Measurements from ENCODE around the gene GNLY.

DNA sequence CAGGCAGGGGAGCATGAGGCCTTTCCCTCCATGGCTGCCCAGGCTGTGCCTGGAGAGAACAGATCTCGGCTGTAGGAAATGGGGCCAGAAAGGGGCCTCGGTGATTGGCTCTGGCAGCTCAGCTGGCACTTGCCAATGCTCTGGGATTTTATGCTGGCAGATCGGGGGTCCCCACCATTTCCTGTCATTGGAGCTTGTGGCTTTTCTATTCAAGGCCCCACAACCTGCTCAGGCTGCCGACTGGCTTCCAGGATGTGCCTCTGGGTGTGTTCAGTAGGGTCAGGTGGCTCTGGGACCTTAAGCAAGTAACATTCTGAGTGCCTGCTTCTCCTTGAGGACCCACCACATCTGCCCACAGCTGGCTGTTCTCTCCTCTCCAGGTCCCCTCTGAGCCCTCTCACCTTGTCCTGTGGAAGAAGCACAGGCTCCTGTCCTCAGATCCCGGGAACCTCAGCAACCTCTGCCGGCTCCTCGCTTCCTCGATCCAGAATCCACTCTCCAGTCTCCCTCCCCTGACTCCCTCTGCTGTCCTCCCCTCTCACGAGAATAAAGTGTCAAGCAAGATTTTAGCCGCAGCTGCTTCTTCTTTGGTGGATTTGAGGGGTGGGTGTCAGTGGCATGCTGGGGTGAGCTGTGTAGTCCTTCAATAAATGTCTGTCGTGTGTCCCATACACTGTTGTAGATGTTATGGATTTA is 4.2 kb downstream of the GNLY start:
- no peak for TF ChIP-seq EZH2 (IDR thresholded peaks at IDR 0.05; ENCODE audit: borderline replicate concordance, low read length)
- TF ChIP-seq CTCF (conservative IDR thresholded peaks at IDR 0.05 in 1 of 2, IDR thresholded peaks at IDR 0.05 in 1 of 2; ENCODE audit: extremely low read depth in 1 of 2, insufficient read depth in 1 of 2, low read depth in 1 of 2, low read length in 2 of 2), result no peak
